ENCODE data around the gene TSPAN33.

The TSPAN33 gene

GRCh38 chr7:129149511-129149910, 5.0 kb downstream of the TSPAN33 start:
- TF ChIP-seq, protein P1, sequence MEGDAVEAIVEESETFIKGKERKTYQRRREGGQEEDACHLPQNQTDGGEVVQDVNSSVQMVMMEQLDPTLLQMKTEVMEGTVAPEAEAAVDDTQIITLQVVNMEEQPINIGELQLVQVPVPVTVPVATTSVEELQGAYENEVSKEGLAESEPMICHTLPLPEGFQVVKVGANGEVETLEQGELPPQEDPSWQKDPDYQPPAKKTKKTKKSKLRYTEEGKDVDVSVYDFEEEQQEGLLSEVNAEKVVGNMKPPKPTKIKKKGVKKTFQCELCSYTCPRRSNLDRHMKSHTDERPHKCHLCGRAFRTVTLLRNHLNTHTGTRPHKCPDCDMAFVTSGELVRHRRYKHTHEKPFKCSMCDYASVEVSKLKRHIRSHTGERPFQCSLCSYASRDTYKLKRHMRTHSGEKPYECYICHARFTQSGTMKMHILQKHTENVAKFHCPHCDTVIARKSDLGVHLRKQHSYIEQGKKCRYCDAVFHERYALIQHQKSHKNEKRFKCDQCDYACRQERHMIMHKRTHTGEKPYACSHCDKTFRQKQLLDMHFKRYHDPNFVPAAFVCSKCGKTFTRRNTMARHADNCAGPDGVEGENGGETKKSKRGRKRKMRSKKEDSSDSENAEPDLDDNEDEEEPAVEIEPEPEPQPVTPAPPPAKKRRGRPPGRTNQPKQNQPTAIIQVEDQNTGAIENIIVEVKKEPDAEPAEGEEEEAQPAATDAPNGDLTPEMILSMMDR (IDR thresholded peaks at IDR 0.05; ENCODE audit: control insufficient read depth, insufficient read depth, low read depth, low read length, missing control alignments), result no peak
- H3K4me3 ChIP-seq (ENCODE audit: control insufficient read depth, low read depth, low read length), result no peak overlapping the region
- no peak for DNase-seq (ENCODE audit: low read depth)

GRCh38 chr7:129150199-129150996, 5.9 kb downstream of the TSPAN33 start:
- H3K4me3 ChIP-seq (ENCODE audit: control insufficient read depth, low read depth, low read length), result no peak overlapping the region
- TF ChIP-seq, protein P1 (IDR thresholded peaks at IDR 0.05; ENCODE audit: control insufficient read depth, insufficient read depth, low read depth, low read length, missing control alignments), result no peak
- DNase-seq (ENCODE audit: low read depth), result no peak

DNA sequence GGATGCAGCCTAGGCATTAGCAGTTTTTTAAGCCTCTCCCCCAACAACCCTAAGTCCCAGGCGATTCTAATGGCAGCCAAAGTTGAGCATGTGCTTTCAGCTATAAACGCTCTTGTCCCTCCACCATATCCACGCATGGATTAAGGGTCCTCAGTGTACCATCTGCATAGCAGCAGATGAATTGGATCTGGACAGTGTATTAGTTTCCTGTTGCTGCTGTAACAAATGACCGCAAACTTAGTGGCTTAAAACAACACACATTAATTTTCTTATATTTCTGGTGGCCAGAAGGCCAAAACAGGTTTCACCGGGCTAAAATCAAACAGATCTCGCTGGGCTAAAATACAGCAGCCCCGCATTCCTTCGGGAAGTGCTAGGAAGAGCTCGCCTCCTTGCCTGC, 13.1 kb downstream of the TSPAN33 start:
- no peak for DNase-seq (ENCODE audit: low read depth)
- no peak overlapping the region for H3K4me3 ChIP-seq (ENCODE audit: control insufficient read depth, low read depth, low read length)
- TF ChIP-seq, protein P1 (IDR thresholded peaks at IDR 0.05; ENCODE audit: control insufficient read depth, insufficient read depth, low read depth, low read length, missing control alignments), result no peak

DNA sequence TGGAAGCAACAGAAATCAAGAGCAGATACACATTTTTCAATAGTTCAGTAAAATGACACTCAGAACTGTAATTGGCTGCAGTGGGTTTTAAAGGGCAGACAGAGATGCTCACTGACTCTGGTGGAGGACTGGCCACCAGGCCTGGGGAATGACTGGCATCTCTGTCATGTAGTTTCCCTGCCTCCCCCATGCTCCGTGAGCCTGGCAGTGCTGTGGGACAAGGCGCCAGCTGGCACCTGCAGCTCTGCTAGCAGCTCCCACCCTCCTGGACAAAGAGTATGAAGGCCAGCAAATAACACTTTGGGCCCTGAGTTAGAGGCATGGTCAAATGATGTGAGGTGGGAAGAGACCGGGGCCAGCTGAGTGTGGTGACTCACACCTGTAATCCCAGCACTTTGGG, 15.0 kb downstream of the TSPAN33 start:
- H3K4me3 ChIP-seq (ENCODE audit: control insufficient read depth, low read depth, low read length), result no peak overlapping the region
- DNase-seq (ENCODE audit: low read depth), result no peak
- TF ChIP-seq, protein P1 (IDR thresholded peaks at IDR 0.05; ENCODE audit: control insufficient read depth, insufficient read depth, low read depth, low read length, missing control alignments), result no peak

DNA sequence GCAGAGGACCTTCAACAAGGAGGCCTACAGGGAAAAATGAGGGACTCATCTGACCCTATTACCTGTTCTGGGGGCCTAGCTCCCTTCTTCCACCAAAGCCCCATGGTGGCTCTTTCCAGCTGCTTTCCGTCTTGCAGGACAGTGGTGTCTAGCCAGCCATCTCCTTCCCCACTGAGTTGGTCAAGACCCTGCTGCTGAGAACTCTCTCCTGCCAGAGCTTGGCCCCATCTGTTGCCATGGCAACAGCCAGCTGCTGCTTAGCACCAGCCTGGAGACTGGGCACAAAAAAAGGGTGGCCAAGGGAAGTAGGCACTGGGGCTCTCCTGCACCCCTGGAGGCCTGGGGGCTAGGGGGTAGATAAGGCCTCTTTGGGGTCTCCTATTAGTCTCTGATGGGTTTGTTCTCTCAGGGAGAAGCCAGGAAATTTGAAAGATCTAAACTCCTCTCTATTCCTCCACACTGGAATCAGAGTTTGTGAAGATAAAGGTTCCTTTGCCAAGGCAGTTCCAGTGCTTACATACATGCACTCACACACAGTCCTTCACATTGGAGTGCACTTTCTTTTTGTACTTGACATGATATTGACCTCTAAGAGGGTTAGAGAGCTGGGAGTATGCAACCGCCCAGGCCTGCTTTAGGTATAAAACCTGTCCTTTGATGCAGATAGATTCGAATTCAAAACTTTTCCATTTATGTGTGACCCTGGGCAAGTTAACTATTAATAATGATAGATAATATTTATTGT, 15.8 kb downstream of the TSPAN33 start:
- no peak for DNase-seq (ENCODE audit: low read depth)
- TF ChIP-seq, protein P1 (IDR thresholded peaks at IDR 0.05; ENCODE audit: control insufficient read depth, insufficient read depth, low read depth, low read length, missing control alignments), result no peak
- H3K4me3 ChIP-seq (ENCODE audit: control insufficient read depth, low read depth, low read length), result no peak overlapping the region

- TF ChIP-seq, protein P1 (IDR thresholded peaks at IDR 0.05; ENCODE audit: control insufficient read depth, insufficient read depth, low read depth, low read length, missing control alignments), result no peak
- no peak overlapping the region for H3K4me3 ChIP-seq (ENCODE audit: control insufficient read depth, low read depth, low read length)
- DNase-seq (ENCODE audit: low read depth), result no peak
Observed at GRCh38 chr7:129161524-129162225, 17.2 kb downstream of the TSPAN33 start.

Measured in AG09309 (cell line).